Stimulated activated memory B cell treated with anti-CD40 and anti-IgM and Interleukin-4, amounts not matched to agents 10 μg/mL and 1 μg/mL and 100 μg/mL, for 72 hours (primary cell): ENCODE measurements around the gene NAALADL2.
"Not testable (repeated sequence)": the region's sequence is repeated elsewhere in the genome, so short reads cannot be mapped to it uniquely, and the experiment has no call there.

Experiments
- ATAC-seq: fragments of 150-1000 bp; cut with Tn5 transposase; 2 replicates; pipeline ENCODE4 v1.10.0; 2021
- H3K27ac Mint-ChIP-seq: one replicate; pipeline ENCODE4 v1.8.0; 2022; ENCODE audit warnings: mild to moderate bottlenecking, mixed read lengths
- H3K27me3 Mint-ChIP-seq: one replicate; pipeline ENCODE4 v1.8.0; 2022; ENCODE audit warnings: mixed read lengths
- H3K36me3 Mint-ChIP-seq: one replicate; pipeline ENCODE4 v1.8.0; 2022; ENCODE audit warnings: mixed read lengths
- H3K4me1 Mint-ChIP-seq: one replicate; pipeline ENCODE4 v1.8.0; 2022; ENCODE audit warnings: mixed read lengths
- H3K4me3 Mint-ChIP-seq: one replicate; pipeline ENCODE4 v1.8.0; 2022; ENCODE audit warnings: mild to moderate bottlenecking, moderate library complexity, mixed read lengths
- H3K9me3 Mint-ChIP-seq: one replicate; pipeline ENCODE4 v1.8.0; 2022; ENCODE audit warnings: mixed read lengths

The NAALADL2 gene

DNA sequence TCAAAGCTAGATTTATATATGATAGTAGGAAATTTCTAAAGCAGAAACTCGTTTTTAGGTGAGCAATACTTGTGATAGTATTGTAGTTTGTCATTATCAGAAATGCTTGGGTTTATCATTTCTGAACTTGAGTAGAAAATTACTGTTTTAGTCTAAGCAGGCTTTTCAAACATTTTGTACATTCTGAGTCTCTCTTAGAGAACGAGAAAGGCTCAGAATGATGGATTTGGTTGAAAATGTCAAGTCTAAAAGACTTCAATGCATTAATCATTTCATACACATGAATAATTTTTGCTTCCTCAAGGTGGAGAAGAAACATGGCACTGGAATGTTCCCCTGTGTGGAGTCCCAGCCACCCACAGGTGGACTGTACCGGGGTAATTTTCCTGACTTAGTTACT is 387.1 kb downstream of the NAALADL2 start:
- no peaks in the 10 kb centered on the region for H3K36me3 Mint-ChIP-seq
- no peaks in the 10 kb centered on the region for H3K27me3 Mint-ChIP-seq
- no peak overlapping the region for H3K4me3 Mint-ChIP-seq
- no peak for ATAC-seq
- no peaks in the 10 kb centered on the region for H3K4me1 Mint-ChIP-seq
- H3K9me3 Mint-ChIP-seq = peaks cover 3% of the 10 kb centered on the region
- no peak overlapping the region for H3K27ac Mint-ChIP-seq

DNA sequence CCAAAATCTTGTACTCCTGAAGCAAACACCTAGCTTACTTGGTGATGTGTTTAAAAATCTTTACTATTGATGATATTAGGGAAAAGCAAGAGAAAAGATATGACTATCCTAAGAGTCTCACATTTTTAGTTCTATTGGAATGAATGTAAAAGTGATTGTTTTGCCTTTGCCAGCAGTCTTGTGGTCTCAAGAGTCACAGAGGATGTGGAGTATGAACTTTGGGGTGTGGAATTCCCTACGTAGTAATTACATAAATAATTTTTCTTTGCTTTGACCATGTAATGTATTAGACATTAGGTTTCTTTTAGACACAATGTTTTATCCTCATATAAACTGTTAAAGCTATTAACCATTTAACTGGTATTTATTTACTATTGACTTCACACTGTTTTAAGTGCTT is 387.6 kb downstream of the NAALADL2 start:
- H3K9me3 Mint-ChIP-seq = peaks cover 3% of the 10 kb centered on the region
- no peaks in the 10 kb centered on the region for H3K4me1 Mint-ChIP-seq
- no peak overlapping the region for H3K27ac Mint-ChIP-seq
- H3K36me3 Mint-ChIP-seq = no peaks in the 10 kb centered on the region
- H3K4me3 Mint-ChIP-seq = no peak overlapping the region
- H3K27me3 Mint-ChIP-seq = no peaks in the 10 kb centered on the region
- ATAC-seq = no peak

DNA sequence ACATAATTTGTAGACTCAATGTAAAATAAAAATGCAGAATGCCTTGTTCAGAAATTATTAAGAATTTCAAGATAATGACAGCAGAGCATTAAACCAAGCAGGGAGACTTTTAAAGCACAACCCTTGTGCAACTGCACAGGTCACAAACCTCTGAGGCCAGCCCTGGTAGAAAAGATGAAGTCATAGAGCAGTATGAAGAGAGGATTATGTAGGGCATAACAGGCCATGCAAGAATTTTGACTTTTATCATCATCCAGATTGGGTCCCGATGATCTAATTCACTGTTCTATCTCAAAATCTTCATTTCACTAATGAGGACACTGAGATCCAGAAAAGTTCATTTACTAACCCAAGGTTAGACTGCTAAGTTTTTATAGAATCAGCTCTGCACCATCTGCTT is 388.5 kb downstream of the NAALADL2 start:
- no peak overlapping the region for H3K27ac Mint-ChIP-seq
- no peaks in the 10 kb centered on the region for H3K36me3 Mint-ChIP-seq
- no peak for ATAC-seq
- H3K9me3 Mint-ChIP-seq = peaks cover 3% of the 10 kb centered on the region
- H3K27me3 Mint-ChIP-seq = no peaks in the 10 kb centered on the region
- no peak overlapping the region for H3K4me3 Mint-ChIP-seq
- no peaks in the 10 kb centered on the region for H3K4me1 Mint-ChIP-seq

DNA sequence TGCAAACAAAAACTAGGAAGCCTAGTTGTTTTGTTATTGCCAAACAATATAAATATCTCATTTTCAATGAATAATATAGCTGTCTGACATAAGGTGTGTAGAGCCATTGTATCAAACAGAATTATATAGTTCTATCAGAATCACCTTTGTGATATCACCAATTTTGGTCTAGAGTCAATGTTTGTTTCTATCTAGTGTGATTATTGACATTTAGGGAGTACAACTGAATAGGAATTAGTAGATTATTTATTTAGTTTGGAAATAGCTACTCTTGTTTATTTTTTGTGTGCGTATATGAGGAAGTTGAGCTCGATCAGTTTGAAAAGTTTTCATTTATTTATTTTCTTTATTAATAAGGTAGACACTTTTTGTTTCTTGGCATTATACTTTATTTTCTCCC is 389.7 kb downstream of the NAALADL2 start:
- no peak for ATAC-seq
- no peaks in the 10 kb centered on the region for H3K36me3 Mint-ChIP-seq
- no peak overlapping the region for H3K4me3 Mint-ChIP-seq
- H3K27me3 Mint-ChIP-seq = no peaks in the 10 kb centered on the region
- no peaks in the 10 kb centered on the region for H3K4me1 Mint-ChIP-seq
- H3K27ac Mint-ChIP-seq = no peak overlapping the region
- peaks cover 3% of the 10 kb centered on the region for H3K9me3 Mint-ChIP-seq

DNA sequence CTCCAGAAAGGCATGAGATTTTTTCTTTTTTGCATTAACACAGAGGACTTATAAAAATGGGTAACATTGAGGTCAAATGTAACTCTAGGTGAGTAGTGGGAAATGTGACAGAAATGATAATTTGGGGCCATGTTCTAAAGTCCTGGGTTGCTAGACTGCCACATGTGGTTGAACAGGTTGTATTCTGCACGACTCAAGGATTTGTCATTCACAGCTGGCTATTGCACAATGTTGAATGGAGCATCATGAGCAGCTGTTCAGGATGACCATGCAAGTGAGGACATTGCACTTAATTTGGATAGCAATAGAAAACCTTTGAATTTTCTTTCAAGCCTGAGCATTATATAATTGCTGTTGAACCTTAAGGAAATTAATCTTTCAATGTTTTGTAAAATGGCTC is 396.6 kb downstream of the NAALADL2 start:
- Mint-ChIP-seq H3K36me3 (no peaks in the 10 kb centered on the region), H3K4me3 (no peak overlapping the region), H3K4me1 (no peaks in the 10 kb centered on the region), H3K27me3 (no peaks in the 10 kb centered on the region), H3K9me3 (peaks cover 3% of the 10 kb centered on the region), H3K27ac (no peak overlapping the region)
- ATAC-seq = no peak

DNA sequence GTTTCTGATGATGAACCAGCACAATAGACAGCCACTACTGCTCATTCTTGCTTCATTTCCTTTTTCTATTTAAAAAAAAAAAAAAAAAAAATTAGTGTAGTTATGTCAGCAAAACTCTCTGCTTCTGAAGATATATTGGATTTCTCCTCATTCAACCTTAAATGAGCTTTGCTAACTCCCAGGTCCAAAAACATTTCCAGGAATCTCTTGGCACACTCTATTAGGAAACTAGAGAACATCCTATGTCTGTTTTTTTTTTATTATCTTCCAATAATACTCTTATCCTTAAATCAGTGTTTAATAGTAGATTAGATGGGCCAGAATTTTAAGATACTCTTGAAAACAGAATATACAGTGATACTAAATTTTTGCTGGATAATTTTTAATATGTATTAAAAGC is 398.0 kb downstream of the NAALADL2 start:
- no peak for ATAC-seq
- no peak overlapping the region for H3K27ac Mint-ChIP-seq
- H3K27me3 Mint-ChIP-seq = no peaks in the 10 kb centered on the region
- no peaks in the 10 kb centered on the region for H3K36me3 Mint-ChIP-seq
- peaks cover 3% of the 10 kb centered on the region for H3K9me3 Mint-ChIP-seq
- H3K4me1 Mint-ChIP-seq = no peaks in the 10 kb centered on the region
- no peak overlapping the region for H3K4me3 Mint-ChIP-seq

DNA sequence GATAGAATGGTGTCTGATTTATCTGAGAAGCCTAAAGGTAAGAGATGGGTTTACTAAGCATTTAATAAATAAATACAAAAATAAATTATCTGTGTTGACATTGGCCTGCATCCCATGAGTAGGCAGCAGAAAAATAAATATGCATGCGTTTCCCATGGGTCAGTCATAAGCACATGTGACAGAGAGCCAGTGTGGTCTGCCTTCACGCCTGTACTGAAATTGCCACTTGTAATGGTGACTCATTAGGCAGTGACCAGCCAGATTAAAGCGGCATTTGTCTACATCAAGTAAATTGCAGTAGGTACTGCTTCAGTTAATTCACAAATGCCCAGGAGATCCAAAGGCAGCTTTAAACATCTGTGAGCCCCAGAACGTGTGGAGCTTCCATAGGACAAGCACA is 399.6 kb downstream of the NAALADL2 start:
- Mint-ChIP-seq H3K27me3 (no peaks in the 10 kb centered on the region), H3K27ac (no peak overlapping the region), H3K9me3 (peaks cover 3% of the 10 kb centered on the region), H3K4me3 (no peak overlapping the region), H3K36me3 (no peaks in the 10 kb centered on the region), H3K4me1 (no peaks in the 10 kb centered on the region)
- ATAC-seq = no peak

DNA sequence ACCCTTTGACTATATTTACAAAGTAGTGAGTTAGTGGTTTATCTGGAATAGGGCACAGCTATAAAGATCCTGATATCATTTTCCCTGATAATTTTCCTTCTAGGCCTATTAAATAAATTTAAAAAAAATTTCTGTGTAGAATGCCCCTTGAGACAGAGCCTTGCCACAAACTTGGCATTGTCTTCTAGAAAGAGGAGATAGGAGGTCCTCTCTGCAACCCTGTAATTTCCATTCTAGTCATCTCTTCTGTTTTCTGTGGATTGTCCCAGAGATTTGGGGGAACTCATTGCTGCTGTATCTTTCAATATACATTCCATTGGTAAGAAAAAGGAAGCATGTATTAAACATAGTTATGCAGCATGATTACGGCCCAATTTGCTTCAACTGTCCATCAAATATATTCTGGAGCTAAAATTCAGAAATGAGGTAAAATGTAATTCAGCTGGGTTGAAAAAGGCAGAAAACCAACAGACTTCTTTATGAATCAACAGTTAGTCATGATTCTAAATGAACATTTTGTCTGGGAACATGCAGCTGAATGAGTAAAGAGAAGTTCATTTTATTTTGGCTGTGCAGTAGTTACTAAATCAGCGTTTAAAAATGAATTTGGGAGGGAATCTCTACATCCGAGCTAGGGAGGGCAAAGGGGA is 401.1 kb downstream of the NAALADL2 start:
- ATAC-seq = no peak
- Mint-ChIP-seq H3K36me3 (no peaks in the 10 kb centered on the region), H3K9me3 (peaks cover 3% of the 10 kb centered on the region)

DNA sequence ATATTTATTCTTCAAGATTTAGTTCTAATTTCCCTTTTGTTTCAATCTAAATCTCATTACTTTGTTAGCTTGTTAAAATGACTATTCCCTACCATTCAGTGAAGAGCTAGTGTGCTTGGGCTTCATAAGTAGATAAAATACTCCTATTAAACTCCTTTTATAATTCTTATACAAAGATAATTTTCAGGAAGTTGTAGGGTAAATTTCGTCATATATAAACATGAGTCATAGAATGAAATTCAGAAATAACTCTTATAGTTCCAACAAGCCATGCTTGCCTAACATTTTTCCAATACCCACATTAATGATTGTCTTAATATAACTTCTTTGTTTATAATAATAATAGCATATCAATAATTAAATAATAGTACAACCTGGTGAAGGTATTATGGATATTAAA is 407.3 kb downstream of the NAALADL2 start:
- Mint-ChIP-seq H3K9me3 (no peaks in the 10 kb centered on the region), H3K36me3 (no peaks in the 10 kb centered on the region), H3K4me1 (no peaks in the 10 kb centered on the region), H3K27ac (no peak overlapping the region), H3K27me3 (no peaks in the 10 kb centered on the region), H3K4me3 (no peak overlapping the region)
- ATAC-seq = no peak

More for the DNA sequence above, 401.1 kb downstream of the NAALADL2 start:
- Mint-ChIP-seq H3K4me3 (no peak overlapping the region), H3K27me3 (no peaks in the 10 kb centered on the region), H3K27ac (no peak overlapping the region), H3K4me1 (no peaks in the 10 kb centered on the region)

DNA sequence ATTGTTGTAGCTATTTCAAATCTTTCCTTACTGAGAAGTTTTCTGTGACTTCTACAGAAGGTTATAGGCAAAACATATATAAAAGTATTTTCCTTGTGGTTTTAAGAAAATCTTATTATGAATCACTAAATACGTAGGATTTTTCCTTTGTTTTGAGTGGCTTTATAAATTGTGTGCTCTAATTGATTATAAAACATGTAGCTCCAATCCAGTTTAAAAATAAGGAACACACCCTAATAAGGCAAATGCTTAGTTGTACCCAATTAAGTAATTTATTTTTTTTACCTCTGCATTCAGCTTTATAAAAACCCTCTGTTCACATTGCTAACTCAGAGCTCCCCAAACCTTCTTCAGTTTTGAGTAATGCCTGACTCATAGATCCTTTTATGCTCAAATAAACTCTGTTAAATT is 408.0 kb downstream of the NAALADL2 start:
- ATAC-seq = no peak
- H3K27me3 Mint-ChIP-seq = no peaks in the 10 kb centered on the region
- no peak overlapping the region for H3K27ac Mint-ChIP-seq
- no peaks in the 10 kb centered on the region for H3K9me3 Mint-ChIP-seq
- no peak overlapping the region for H3K4me3 Mint-ChIP-seq
- H3K36me3 Mint-ChIP-seq = no peaks in the 10 kb centered on the region
- no peaks in the 10 kb centered on the region for H3K4me1 Mint-ChIP-seq

DNA sequence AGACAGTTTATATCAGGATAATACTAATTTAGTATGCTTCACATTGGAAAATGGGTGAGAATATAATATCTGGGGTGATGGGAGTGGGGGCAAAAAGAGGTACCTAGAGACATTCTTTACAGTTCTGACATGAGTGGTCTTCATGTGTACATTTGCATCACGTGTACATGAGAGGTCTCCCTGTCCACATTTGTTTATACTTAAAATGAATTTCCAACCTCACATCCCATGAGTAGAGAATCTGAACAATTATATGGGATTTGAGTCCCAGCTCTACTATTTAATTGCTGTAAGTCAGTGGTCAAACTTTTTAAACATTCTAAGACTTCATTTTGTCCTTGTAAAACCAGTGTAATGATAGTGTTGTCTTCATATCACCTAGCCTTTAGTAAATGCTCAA is 408.4 kb downstream of the NAALADL2 start:
- no peak for ATAC-seq
- H3K4me1 Mint-ChIP-seq = no peaks in the 10 kb centered on the region
- no peak overlapping the region for H3K4me3 Mint-ChIP-seq
- H3K27me3 Mint-ChIP-seq = no peaks in the 10 kb centered on the region
- H3K9me3 Mint-ChIP-seq = no peaks in the 10 kb centered on the region
- H3K36me3 Mint-ChIP-seq = no peaks in the 10 kb centered on the region
- H3K27ac Mint-ChIP-seq = no peak overlapping the region

DNA sequence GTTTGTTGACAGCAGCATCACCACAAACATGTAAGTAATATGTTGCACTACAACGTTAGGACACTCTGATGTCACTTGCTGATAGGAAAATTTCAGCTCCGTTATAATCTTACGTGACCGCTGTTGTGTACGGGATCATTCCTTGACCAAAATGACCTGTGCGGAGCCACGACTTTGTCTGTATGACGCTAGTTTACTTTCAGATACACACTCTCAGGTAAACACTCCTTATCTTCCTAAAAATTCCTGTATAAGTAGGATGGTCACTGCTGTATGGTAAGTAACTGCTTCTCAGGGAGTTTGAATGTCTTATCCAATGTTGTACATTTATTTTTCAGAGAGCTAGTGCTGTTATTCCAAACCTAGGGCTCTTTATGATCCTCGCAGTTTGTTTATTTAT is 410.3 kb downstream of the NAALADL2 start:
- Mint-ChIP-seq H3K4me1 (no peaks in the 10 kb centered on the region), H3K9me3 (no peaks in the 10 kb centered on the region), H3K4me3 (no peak overlapping the region), H3K27ac (no peak overlapping the region), H3K36me3 (no peaks in the 10 kb centered on the region), H3K27me3 (no peaks in the 10 kb centered on the region)
- no peak for ATAC-seq

DNA sequence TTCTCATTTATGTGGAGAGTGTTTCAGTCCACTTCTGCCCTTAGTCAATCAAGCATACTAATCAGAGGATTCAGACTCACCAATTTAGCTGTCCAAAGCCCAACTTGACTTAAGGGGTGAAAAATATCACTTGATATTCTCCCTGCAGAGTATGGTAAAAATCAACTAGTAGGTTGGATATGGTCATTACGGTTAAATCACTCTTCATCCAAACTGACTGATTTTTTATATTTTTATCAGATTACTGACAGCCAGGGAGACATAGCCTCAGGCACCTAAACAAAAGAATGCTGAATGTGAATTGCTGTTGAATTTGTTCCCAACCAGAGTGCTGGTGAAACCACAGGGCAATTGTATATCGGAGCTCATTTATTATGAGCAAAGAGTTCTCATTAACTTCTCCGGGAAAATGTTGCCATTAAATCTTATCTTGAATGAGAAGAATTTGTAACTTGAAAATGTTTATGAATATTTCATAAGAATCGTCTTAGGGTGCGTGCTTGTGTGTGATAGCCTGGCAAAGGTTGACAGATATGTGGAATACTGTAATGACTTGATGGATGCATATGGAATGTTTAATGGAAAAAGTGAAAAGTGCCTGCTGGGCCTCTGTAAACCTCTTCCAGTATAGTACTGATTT is 411.2 kb downstream of the NAALADL2 start:
- Mint-ChIP-seq H3K36me3 (no peaks in the 10 kb centered on the region), H3K27me3 (no peaks in the 10 kb centered on the region), H3K9me3 (no peaks in the 10 kb centered on the region), H3K4me1 (no peaks in the 10 kb centered on the region), H3K4me3 (no peak overlapping the region), H3K27ac (no peak overlapping the region)
- no peak for ATAC-seq

DNA sequence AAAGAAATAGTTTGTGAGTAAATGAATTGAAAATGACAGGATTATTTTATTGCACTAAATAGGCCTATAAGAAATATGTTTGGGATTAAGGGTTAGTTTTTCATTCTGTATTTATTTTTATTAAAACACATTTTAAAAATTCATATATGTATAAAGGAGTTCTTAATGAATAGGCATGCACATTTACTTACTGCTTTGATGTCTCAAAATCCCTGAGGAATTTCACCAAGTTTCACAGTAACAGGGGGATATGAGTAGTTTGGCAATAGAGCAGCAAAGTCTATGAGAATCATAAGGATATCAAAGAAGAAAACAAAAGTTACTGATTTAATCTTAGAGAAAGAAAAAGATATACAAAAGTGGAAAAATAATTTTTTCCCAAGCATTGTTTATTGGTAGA is 411.7 kb downstream of the NAALADL2 start:
- no peak overlapping the region for H3K27ac Mint-ChIP-seq
- no peaks in the 10 kb centered on the region for H3K9me3 Mint-ChIP-seq
- ATAC-seq = no peak
- no peaks in the 10 kb centered on the region for H3K36me3 Mint-ChIP-seq
- H3K4me1 Mint-ChIP-seq = no peaks in the 10 kb centered on the region
- H3K4me3 Mint-ChIP-seq = no peak overlapping the region
- H3K27me3 Mint-ChIP-seq = no peaks in the 10 kb centered on the region

DNA sequence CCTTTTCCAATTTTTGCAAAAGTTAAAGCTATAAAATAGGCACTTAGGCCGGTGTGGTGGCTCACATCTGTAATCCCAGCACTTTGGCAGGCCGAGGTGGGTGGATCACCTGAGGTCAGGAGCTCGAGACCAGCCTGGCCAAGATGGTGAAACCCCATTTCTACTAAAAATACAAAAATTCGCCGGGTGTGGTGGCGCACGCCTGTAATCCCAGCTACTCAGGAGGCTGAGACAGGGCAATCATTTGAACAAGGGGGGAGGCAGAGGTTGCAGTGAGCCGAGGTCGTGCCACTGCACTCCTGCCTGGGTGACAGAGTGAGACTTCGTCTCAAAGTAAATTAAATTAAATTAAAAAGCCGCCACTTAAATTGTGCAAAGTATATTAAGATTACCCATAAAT is 412.3 kb downstream of the NAALADL2 start:
- not testable (repeated sequence) for H3K36me3 Mint-ChIP-seq, H3K4me1 Mint-ChIP-seq, H3K9me3 Mint-ChIP-seq, H3K27ac Mint-ChIP-seq, H3K4me3 Mint-ChIP-seq, ATAC-seq, H3K27me3 Mint-ChIP-seq

DNA sequence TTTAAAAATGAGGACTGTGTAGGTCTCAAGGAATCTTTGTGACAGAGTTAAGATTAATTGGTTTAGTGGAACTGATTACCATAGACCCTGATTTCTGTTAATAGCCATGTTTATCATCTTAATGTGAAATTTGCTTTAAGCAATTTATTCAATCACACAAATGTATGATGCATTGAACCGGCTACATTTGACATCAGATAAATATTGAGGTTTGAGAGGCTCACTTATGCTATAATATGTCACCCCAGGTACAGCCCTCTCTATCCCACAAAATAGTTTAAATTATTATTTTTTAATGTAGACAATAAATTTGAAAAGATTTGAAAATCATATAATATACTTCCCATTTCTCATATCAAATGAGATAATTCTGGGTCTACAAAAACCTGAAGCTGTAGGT is 413.3 kb downstream of the NAALADL2 start:
- Mint-ChIP-seq H3K4me1 (no peaks in the 10 kb centered on the region), H3K27me3 (no peaks in the 10 kb centered on the region), H3K4me3 (no peak overlapping the region), H3K9me3 (peaks cover 2% of the 10 kb centered on the region), H3K27ac (no peak overlapping the region), H3K36me3 (no peaks in the 10 kb centered on the region)
- no peak for ATAC-seq
